H54 (cell line): ENCODE measurements around the gene MACROH2A2.
"Not testable (repeated sequence)": the region's sequence is repeated elsewhere in the genome, so short reads cannot be mapped to it uniquely, and the experiment has no call there.

Experiments used
- DNase-seq: peaks from one replicate; pipeline ENCODE4 v3.0.0; 2011; ENCODE audit warnings: low spot score, mixed read lengths; ENCODE audit not compliant: insufficient read length
- FAIRE-seq: peaks from 3 replicates; lab custom pipeline; 2011; peaks lifted over from hg19 to GRCh38; lab: Jason Lieb, UNC
- POLR2A ChIP-seq: IDR thresholded peaks from 2 replicates; pipeline ENCODE4 v1.6.1; 2011; ENCODE audit warnings: low read depth, mild to moderate bottlenecking, low read length

The MACROH2A2 gene

DNA sequence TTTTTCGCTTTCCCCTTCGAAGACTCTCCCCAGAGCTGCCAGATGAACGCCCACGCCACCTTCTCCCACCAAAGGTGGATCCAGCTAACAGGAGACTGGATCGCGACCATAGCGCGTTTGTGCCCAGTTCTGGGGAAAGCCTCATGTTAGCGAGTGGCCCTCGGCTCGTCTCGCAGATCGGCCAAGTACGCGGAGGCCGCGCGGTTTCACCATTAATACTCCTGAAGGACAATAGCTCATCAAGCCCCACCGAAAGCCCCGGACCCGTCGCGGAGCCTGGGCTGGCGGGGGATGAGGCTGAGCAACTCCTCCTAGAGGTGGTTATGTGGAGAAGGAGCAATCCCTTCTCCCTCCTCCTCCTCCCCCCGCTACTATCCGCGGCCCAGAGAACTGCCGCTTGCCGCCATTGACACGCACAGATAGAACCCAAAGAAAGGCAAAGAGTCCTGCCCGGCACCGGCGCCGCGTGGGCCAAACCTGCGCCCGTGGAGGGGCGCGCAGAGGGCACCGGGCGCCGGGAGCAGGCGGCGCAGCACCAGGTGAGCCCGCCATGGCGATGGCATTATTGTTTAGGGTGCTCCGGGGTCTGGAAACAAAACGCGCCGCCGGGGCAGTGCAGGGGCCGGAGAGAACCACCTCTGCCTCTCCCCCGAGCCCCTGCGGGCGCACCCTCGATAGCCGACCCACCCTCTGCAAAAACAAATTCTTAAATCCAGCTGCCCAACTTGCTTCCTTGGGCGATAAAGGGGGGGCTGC is at the start of gene MACROH2A2:
Gene MACROH2A2 (plus strand): TSS at position 385 of the 756 bp plus-strand sequence. CDS start 22,813 bp downstream, outside the sequence.
- FAIRE-seq, result no peak
- DNase-seq, result no peak
- TF ChIP-seq POLR2A, result no peak

DNA sequence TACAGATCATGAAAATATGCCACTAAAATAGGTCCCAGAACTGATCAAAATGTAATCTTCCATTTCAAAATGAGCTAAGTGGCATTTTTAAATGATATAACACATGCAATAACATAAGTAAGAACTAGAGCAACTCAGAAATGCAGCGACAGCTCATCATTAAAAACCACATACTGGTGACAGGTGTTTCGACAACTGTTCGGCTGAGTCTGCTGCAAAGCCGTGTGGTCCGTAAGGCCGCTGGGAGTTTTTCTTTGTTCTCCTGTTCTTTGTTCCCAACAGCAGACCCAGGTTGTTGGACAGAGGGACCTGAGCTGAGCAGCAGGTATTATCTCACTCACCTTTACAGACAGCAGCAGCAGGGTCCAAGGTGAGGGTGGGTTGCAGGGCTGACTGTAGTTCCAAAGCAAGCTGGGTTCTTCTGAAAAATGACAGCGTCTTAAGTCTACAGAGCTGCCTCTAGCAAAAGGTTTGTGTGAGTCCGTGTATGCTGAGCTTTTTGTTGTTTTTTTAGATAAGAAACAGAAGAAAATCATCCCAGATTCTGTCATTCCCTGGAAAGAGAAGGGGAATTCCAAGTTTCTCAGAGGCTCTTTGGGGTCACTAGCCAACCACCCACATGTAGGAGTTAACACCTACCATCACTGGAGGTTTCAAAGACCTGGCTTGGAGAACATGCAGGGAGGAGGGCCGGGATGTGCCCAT is 45.4 kb upstream of the MACROH2A2 start:
- no peak for TF ChIP-seq POLR2A
- DNase-seq, result no peak
- no peak for FAIRE-seq

DNA sequence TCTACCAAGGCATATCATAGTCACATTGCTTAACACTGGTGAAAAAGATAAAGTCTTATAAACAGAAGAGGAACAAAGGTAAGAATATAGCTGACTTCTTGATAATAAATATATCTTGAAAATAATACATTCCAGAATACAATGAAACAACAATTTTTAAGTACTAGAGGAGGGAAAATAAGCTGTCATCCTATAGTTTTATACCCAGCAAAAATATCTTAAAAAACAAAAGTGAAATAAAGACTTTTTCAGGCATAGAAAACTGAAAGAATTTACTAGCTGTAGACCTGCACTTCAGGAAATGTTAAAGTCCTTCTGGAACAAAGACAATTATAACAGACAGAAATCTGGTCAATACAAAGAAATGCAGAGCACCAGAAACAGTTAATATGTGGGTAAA is 21.4 kb upstream of the MACROH2A2 start:
- no peak for TF ChIP-seq POLR2A
- no peak for FAIRE-seq
- DNase-seq, result no peak

DNA sequence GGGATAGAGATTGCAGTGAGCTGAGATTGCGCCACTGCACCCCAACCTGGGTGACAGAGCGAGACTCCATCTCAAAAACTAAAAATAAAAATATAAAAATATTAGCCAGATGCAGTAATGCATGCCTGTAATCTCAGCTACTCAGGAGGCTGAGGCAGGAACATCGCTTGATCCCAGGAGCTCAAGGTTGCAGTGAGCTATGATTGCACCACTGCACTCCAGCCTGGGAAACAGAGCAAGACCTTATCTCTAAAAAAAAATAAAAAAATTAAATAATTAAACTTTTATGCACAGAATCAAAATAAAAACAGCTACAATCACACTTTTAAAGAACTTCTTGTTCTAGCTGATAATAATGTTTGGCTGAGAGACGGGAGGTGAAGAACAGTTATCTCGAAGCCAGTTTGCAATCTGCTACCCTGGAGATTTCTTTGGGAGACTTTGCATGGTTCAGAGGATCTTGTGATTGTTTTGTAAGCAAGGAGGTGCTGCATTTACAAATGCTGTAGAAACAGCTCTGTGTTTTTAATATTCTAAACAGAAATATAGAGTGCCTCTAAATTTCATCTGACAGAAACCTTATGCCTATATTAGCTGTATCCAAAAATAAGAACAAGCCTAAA is 19.9 kb upstream of the MACROH2A2 start:
- DNase-seq (no peak), FAIRE-seq (no peak)
- TF ChIP-seq POLR2A, result no peak

DNA sequence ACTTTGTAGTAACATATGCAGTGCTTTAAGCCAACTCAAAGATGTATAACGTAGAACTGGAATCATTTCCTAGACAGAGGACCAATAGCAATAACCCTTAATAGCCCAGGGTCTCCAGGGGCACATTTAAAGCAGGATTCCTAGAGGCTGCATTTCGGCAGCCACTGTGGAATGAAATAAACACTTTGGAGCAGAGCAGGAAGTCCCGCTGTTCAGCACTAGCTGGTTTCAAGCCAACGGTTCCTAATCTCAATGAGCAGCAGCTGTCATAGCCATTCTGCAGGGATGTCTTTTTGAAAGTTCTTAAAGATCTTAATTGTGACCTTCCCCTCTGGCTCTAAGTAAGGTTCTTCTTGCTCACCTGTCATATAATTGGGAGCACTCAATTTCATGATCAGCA is 18.4 kb upstream of the MACROH2A2 start:
- TF ChIP-seq POLR2A, result no peak
- no peak for FAIRE-seq
- DNase-seq, result no peak

DNA sequence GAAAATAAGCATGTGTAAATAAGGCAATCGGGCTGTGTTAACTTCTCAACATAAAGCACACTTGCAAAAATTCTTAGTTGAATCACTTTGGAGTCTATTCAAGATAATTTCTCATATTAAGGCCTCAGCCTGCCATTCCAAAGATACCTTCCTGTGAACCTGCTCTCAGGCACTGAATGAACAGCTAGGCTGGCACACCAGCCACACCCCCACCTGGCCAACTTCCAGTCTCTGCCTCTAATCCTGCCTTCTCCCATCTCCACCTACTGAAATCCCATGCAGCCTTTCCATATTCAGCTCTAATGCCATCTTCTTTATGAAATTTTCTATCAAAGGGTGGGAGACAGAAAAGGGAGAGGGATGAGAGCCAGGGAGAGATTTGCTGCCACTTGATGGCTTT is 17.1 kb upstream of the MACROH2A2 start:
- no peak for DNase-seq
- no peak for TF ChIP-seq POLR2A
- no peak for FAIRE-seq

DNA sequence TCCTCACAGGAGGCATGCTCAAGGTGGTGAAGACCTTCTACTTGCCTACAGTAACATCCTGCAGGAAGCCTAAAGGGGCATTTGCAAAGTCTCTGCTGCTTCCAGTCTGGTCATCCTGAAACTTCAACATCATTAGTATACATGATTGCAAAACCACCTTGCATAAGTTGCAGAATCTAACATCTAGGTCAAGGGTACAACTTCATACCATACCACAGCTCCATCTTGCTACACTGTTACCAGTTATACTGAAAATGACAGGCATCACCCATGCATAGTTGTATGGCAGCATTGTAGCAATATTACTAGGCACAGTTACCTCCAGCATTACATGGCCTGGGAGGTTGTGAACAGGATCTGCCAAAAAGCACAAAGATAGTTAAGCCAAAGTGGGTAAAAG is 13.7 kb upstream of the MACROH2A2 start:
- FAIRE-seq (no peak), DNase-seq (no peak)
- no peak for TF ChIP-seq POLR2A

DNA sequence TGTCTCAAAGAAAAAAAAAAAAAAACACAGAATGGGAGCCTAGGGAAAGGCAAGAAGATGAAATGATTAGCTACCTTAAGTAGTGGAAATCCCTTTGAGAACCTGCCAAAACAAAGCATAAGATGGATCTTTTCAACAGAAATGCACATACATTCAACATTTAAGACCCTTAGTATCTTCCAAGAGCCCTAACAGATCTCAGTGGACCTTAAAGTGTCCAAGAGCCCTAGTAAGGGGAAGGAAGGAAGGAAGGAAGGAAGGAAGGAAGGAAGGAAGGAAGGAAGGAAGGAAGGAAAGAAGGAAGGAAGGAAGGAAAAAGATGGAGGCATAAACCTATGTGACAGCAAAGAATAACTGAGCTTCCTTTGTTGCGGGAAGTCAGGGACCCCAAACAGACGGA is 11.6 kb upstream of the MACROH2A2 start:
- DNase-seq (no peak), FAIRE-seq (no peak)
- no peak for TF ChIP-seq POLR2A

DNA sequence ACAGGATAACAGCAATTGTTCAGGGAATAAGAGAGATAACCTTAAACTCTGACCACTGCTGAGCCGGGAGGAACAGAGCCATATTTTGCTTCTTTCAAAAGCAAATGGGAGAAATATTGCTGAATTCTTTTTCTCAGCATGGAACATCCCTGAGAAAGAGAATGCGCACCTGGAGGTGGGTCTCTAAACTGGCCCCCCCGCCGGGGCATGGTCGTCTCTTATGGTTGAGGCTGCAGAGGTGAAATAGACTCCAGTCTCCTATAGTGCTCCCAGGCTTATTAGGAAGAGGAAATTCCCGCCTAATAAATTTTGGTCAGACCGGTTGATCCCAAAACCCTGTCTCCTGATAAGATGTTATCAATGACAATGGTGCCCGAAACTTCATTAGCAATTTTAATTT is 10.9 kb upstream of the MACROH2A2 start:
- not testable (repeated sequence) for DNase-seq, FAIRE-seq

DNA sequence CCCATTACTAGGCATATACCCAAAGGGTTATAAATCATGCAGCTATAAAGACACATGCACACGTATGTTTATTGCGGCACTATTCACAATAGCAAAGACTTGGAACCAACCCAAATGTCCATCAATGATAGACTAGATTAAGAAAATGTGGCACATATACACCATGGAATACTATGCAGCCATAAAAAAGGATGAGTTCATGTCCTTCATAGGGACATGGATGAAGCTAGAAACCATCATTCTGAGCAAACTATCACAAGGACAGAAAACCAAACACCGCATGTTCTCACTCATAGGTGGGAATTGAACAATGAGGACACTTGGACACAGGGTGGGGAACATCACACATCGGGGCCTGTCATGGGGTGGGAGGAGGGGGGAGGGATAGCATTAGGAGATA is 5.6 kb upstream of the MACROH2A2 start:
- not testable (repeated sequence) for DNase-seq

DNA sequence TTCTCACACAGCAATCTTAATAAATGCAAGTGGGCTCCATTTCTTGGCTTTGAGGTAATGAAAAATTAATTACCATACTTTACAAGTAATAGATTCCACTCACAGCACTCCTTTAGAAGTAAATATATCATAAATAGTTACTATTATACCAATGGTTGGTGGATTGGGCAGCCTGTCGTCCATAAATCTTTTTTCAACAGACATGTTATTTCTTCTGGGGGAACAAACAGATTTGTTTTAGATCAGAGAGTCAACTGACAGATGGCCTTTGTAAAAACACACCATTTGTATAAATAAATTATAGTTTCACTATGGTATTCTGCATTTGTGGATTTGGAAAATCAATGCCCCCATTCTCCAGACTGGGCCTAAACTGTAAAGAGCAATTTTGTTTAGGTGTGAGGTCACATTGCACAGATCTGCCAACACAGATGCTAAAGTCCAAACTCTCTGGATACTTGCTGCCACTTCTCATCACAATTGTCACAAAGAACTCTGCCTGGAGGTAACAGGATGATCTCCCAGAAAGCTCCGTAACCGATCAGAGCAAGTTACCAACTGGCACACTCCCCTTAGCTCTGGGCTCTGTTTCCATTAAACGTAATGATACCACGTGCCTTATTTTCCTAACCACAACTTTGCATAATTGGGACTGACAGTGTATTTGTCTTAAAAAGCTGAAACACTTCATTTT is 4.5 kb upstream of the MACROH2A2 start:
- no peak for FAIRE-seq
- TF ChIP-seq POLR2A, result no peak
- DNase-seq, result no peak

More for the DNA sequence above, 5.6 kb upstream of the MACROH2A2 start:
- FAIRE-seq, result not testable (repeated sequence)

DNA sequence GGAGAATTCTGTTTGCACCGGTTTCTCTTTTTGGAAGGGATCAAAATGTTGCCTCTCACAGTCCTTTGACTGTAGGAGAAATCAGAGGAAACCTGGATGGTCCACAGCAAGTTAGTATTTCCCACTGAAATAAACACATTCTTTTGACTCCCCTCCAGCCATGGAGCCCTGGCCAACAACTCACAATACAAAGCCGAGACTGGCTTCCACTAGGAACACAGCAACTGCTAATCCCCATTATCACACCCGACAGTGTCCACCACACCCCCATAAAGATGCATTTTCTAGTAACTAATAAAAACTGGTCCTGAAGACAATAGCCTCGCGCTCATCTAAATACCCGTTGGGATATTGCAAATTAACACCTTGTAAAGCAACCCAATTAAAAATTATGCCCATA is 798 bp upstream of the MACROH2A2 start:
- TF ChIP-seq POLR2A, result no peak
- FAIRE-seq (no peak), DNase-seq (no peak)

DNA sequence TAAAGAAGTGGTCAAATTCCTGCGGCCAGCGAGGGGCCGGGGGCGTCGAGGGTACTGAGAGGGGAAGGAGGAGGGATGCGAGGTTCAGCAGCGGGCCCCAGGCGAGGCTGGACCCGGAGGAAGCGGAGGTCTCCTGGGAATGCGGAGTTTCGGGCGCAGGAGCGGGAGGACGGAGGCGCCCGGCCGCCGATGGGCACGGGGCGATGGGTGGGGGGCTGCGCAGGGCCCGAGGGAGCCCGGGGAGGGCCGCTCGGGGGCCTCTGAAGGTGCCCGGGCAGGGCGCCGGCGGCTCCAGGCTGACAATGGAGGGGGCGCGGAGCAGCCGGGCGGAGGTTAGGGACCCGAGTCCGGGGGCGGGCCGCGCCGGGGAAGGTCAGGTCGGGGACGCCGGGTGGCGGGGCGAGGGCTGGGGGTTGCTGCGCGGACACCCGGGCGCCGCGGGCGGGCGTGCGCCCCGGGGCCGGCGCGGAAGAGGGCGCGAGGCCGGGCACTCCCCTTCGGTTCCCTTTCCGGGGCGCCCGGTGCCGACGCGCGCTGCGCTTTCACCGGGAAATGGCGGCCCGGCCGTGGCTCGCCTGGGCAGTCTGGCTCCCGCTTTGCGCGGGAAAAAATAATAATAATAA is 683 bp downstream of the MACROH2A2 start:
- FAIRE-seq, result no peak
- TF ChIP-seq POLR2A, result no peak

DNA sequence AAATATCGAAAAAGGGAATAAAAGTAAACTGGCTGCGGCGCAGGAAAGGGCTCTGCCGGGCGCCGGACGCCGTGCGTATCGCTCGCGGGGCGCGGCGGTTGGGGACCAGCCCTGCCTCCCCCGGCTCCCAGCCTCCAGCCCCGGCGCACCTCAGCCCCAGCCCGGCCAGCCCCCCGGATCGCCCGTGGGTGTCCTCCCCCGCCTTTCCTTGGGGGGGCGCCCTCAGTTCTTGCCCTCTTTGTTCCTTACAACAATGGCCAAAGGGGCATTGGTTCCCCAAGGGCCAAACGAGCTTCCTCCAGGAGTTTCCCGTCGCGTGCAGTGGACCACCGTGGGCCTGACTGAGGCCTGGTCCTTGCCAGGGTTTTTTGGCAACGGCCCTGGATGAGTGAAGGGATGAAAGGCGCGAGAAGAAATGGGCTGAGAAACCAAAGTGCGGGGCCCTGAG is 1.2 kb downstream of the MACROH2A2 start:
- DNase-seq (no peak), FAIRE-seq (no peak)
- no peak for TF ChIP-seq POLR2A

More for the DNA sequence above, 683 bp downstream of the MACROH2A2 start:
- DNase-seq, result no peak
